ENCODE results near the gene BLVRA. TPM values are rescaled to one million over a fixed set of nuclear protein-coding genes. Genes with fewer than 3 reads are reported as not detected.
A peak's percentile ranks its signal among the peaks of the same experiment; 100 is the strongest.

The BLVRA gene
- total RNA-seq, 1 donor from 2014 or later: 82.4 TPM

DNA sequence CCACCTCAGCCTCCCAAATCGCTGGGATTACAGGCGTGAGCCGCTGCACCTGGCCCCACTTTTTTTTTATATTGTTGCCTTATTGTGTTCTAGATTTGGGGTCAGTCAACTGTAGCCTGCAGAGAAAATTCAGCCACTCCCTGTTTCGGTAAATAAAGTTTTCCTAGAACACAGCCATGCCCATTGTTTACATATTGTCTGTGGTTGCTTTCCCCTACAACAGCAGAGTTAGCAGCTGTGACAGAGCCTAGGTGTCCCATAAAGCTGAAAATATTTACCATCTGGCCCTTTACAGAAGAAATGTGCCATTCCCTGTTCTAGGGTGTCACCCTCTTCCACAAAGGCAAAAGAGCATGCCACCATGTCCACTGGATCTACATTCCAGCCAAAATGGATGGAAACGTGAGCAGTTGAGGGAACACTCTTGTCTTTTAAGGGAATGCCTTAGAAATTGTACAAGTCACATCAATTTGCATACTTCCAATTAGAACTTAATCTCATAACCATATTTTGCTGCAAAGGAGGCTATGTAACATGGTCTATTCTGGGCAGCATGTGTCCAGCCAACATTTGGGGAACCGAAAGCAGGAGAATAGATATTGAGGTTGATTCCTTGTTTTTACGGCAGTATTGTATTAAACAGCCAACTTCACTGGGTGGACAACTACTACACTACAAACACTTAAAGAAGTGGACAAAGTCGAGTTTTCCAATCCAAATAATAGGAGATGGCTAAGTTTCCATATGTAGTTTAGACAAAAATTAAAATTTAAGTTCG is 11.0 kb upstream of the BLVRA start:
- DNase-seq (ENCODE audit: low spot score): no peak

GRCh38 chr7:43749383-43749940 is 9.0 kb upstream of the BLVRA start:
- peak; percentile 55 for DNase-seq (ENCODE audit: low spot score)

- peak; percentile 71 for DNase-seq (ENCODE audit: low spot score)
Measured at GRCh38 chr7:43750016-43750887, 8.2 kb upstream of the BLVRA start.

GRCh38 chr7:43752411-43752810 is 6.1 kb upstream of the BLVRA start:
- DNase-seq (ENCODE audit: low spot score): peak; percentile 39

GRCh38 chr7:43753271-43753810 is 5.1 kb upstream of the BLVRA start:
- no peak for DNase-seq (ENCODE audit: low spot score)

GRCh38 chr7:43753843-43754242 is 4.6 kb upstream of the BLVRA start:
- DNase-seq (ENCODE audit: low spot score): no peak

DNA sequence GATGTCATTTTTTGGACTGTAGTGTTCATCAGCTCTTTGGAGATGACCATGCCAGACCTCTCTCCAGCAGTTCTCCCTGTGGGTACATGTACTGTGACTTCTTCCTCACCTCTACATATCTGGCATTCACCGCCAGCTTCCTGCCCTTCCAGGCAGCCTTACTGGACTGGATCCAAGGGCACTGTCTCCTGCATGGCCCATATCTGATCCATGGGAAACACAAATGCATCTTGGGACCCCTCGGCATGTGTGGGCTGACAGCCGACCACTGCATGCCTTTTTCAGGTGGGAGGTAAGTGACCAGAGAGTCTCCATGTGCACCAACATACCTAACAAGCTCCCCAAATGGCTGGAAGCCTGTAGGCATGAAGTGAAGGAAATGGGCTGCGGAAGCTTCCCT is 3.9 kb upstream of the BLVRA start:
- peak; percentile 39 for DNase-seq (ENCODE audit: low spot score)

DNA sequence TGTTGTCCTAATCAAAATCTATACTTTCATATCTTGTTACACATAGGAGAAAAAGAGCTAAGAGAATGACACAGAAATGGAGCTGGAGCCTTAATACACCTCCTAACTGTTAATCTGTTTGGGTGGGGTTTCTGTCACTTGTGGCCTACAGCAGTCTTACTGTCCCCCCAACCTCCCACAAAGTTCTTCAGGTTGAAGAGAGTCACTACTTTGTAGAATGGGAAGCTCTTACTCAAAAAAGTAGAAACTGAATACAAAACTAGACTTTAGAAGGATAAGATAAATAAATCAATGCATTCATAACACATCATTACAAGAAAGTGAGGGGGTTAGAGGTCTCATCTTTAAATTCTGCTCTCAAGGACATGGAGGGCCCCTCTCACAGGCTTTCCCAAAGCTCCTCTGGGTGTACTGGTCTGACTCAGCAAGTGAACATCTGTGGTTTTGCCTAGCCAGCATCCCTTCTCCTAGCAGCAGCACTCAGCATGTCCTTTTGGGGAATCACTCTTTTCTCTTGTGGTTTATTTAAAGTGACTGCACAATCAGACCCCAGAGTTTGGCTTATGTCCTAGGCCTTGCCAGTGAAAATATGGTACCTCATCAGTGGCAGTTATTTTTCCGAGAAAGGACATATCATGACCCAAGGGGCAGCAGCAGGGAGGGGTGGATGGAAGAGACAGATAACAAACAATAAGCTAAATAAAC is 2.0 kb upstream of the BLVRA start:
- DNase-seq (ENCODE audit: low spot score): peak; percentile 20

GRCh38 chr7:43757073-43757720 is 1.3 kb upstream of the BLVRA start:
- DNase-seq (ENCODE audit: low spot score): peak; percentile 28

GRCh38 chr7:43758822-43759683 is 573 bp downstream of the BLVRA start:
- DNase-seq (ENCODE audit: low spot score): no peak

GRCh38 chr7:43760861-43761260 is 2.4 kb downstream of the BLVRA start:
- no peak for DNase-seq (ENCODE audit: low spot score)

- DNase-seq (ENCODE audit: low spot score): no peak
Measured at GRCh38 chr7:43761382-43761781, 2.9 kb downstream of the BLVRA start.

GRCh38 chr7:43761938-43762692 is 3.6 kb downstream of the BLVRA start:
- DNase-seq (ENCODE audit: low spot score): peak; percentile 20

- peak; percentile 77 for DNase-seq (ENCODE audit: low spot score)
Measured at GRCh38 chr7:43763183-43763582, 4.7 kb downstream of the BLVRA start.

GRCh38 chr7:43764039-43764761 is 5.7 kb downstream of the BLVRA start:
- DNase-seq (ENCODE audit: low spot score): peak; percentile 47

DNA sequence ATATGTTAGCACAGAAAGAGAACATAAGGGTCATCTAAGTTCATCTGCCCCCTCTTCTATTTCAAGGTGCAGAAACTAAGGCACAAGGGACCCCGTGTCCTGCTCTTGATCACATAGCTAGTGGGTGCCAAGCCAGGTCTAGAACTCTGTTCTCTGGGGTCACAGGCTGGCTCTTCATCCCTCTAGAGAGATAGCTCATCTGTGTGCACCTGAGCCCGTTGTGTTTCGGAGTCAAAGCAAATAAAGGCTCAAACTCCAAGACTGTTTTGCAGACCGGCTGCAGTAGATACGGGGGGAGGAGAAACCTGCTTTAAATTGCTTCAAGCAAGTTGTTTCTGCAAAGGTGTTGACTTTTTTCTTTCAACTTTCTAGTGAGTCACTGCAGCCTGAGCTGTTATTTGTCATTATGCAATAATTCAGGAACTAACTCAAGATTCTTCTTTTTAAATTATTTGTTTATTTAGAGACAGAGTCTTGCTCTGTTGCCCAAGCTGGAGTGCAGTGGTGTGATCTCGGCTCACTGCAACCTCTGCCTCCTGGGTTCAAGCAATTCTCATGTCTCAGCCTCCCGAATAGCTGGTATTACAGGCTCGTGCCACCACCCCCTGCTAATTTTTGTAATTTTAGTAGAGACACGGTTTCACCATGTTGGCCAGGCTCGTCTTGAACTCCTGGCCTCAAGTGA is 6.5 kb downstream of the BLVRA start:
- DNase-seq (ENCODE audit: low spot score): peak; percentile 18

GRCh38 chr7:43766564-43766963 is 8.1 kb downstream of the BLVRA start:
- peak; percentile 53 for DNase-seq (ENCODE audit: low spot score)

- peak; percentile 55 for DNase-seq (ENCODE audit: low spot score)
Measured at GRCh38 chr7:43767311-43767710, 8.8 kb downstream of the BLVRA start.
